Brain pericyte (primary cell): ENCODE data around the gene EFNA1.

Source experiments
- DNase-seq: peaks from one replicate; pipeline ENCODE4 v3.0.0-alpha.2; 2012; ENCODE audit warnings: low read depth, low spot score

EFNA1 gene

GRCh38 chr1:155174324-155175280 is 46.9 kb downstream of the EFNA1 start:
- DNase-seq, result no peak

GRCh38 chr1:155175281-155175926 is 47.7 kb downstream of the EFNA1 start:
- no peak for DNase-seq

- no peak for DNase-seq
Measured at GRCh38 chr1:155175927-155176371, 48.3 kb downstream of the EFNA1 start.

GRCh38 chr1:155176544-155177071 is 48.9 kb downstream of the EFNA1 start:
- no peak for DNase-seq

GRCh38 chr1:155177192-155177917 is 49.7 kb downstream of the EFNA1 start:
- DNase-seq, result no peak

GRCh38 chr1:155177918-155178281 is 50.2 kb downstream of the EFNA1 start:
- no peak for DNase-seq

GRCh38 chr1:155178441-155179111 is 50.9 kb downstream of the EFNA1 start:
- DNase-seq, result no peak

- no peak for DNase-seq
Measured at GRCh38 chr1:155179112-155180031, 51.7 kb downstream of the EFNA1 start.

- no peak for DNase-seq
Measured at GRCh38 chr1:155181371-155182051, 53.8 kb downstream of the EFNA1 start.

GRCh38 chr1:155182052-155182550 is 54.4 kb downstream of the EFNA1 start:
- DNase-seq, result no peak

GRCh38 chr1:155183775-155184221 is 56.1 kb downstream of the EFNA1 start:
- no peak for DNase-seq

- no peak for DNase-seq
Measured at GRCh38 chr1:155184351-155184811, 56.7 kb downstream of the EFNA1 start.
